GM08714 (cell line): ENCODE results near the gene ABCA7.
"Not testable (repeated sequence)": the region's sequence is repeated elsewhere in the genome, so short reads cannot be mapped to it uniquely, and the experiment has no call there.

Source experiments
- H3K4me3 ChIP-seq: fragments of 200-500 bp; sonication (Bioruptor generic); 2 replicates; pipeline ENCODE4 v1.5.1; 2014; ENCODE audit warnings: mild to moderate bottlenecking, low read length, inconsistent platforms
- ZNF274 ChIP-seq: IDR thresholded peaks from 2 replicates; pipeline ENCODE4 v1.6.1; 2012; ENCODE audit warnings: mild to moderate bottlenecking, low read depth, low read length

ABCA7 gene

DNA sequence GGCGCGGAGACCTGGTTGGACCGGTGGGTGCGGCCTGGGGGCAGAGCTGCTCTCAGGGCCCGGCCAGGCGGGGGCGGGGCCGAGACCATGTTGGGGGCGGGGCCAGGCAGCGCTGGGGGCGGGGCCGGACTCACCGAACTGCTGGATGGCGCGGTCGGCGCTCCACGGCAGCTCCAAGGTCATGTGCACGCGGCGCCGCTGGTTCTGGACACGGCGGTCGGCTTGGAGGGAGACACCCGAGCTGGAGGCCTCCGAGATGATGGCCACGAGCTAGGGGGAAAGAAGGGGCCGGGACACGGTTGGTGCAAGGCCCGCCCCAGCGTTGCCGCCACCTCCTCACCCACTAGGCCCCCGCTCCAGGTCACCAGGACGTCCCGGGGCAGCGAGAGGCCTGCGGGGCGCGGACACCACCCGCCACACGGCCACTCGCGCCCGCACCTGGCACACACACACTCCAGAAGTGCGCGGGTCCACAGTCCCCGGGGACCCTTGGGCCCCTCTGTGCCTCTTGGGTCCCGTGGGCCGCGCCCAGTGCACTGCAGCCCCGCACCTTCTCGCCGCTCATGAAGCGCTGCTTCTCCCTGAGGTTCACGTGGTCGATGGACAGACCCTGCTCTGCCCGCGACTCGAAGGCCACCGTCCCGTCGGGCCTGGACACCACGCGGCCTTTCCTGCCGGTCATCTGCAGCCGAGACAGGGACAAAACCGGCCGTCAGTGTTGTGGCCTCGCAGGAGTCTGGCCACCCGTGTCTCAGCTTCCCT is 72.5 kb downstream of the ABCA7 start:
- no peak for TF ChIP-seq ZNF274
- H3K4me3 ChIP-seq = no peak overlapping the region

DNA sequence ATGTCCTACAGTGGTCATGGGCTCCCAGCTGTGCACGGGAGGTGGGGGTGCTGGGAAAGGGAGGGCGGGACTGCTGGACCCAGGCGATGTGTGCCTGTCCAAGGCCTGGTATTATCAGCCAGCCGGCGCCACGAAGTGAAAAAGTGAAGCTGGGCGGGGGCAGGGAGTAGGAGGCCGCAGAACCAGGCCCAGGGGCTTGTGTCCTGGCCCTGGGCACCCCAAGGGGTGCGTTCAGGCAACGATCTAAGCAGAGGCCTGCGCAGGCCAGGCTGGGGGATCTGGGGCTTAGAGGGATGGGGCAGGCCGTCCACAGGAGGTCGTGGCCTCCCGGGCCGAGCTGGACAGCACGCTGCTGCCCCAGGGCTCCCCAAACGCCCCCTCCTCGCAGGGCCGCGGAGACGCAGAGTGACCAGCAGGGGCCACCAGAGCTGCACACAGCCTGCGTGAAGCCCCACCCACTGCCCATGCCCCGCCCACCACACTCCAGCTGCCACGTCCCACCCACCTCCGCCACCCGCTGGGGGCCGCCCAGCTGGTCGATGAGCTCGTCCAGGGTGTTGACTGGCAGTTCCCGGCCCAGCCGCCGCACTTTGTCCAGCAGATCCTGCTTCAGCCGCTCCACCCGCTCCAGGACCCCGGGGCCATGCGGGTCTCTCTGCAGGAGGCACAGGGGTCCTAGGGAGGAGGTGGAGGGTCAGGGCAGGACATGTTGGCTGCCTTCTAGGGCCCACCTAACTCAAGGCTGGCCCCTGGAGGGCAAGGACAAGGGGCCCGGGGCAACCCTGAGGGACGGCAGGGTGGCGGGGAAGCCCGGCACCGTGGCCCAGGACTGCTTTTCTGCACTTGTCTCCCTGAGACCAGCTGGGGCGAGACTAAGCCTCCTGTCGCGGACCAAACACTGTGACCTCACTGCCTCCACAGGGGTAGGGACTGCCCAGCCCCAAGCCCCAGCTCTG is 73.4 kb downstream of the ABCA7 start:
- no peak overlapping the region for H3K4me3 ChIP-seq
- no peak for TF ChIP-seq ZNF274

DNA sequence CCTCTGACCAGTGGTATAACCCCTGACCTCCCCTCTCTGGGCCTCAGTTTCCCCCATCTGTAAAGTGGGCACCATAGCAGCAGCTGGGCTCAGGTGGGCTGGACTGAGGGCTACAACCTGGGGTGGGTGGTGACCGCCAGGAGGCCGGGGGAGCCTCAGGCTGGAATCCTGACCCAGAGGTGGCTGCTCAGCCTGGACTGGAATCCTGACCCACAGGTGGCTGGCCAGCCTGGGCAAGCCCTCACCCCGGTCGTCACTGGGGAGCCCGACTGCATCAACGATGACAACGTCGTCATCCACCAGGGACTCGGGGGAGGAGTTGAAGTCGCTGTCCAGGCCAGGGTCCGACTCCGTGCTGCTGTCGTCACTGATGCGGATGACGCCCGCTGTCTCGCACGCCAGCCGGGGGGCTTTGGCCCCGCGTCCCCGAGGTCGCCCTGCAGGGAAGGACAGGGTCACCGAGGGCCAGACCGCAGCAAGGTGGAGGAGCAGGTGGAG is 74.1 kb downstream of the ABCA7 start:
- TF ChIP-seq ZNF274 = no peak
- no peak overlapping the region for H3K4me3 ChIP-seq

DNA sequence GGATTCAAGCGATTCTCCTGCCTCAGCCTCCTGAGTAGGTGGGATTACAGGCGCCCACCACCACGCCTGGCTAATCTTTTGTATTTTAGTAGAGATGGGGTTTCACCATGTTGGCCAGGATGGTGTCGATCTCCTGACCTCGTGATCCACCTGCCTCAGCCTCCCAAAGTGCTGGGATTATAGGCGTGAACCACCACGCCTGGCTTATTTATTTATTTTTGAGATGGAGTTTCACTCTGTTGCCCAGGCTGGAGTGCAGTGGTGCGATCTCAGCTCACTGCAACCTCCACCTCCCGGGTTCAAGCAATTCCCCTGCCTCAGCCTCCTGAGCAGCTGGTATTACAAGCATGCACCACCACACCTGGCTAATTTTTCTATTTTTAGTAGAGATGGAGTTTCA is 74.8 kb downstream of the ABCA7 start:
- not testable (repeated sequence) for H3K4me3 ChIP-seq
